ENCODE data around the gene RXYLT1. TPM values are rescaled to one million over a fixed set of nuclear protein-coding genes. Genes with fewer than 3 reads are reported as not detected.

RXYLT1 gene
- polyA plus RNA-seq, 1 donor (not counting 4 experiments of a cell fraction or from before 2014, with no cell fraction given) = 17.0 TPM

DNA sequence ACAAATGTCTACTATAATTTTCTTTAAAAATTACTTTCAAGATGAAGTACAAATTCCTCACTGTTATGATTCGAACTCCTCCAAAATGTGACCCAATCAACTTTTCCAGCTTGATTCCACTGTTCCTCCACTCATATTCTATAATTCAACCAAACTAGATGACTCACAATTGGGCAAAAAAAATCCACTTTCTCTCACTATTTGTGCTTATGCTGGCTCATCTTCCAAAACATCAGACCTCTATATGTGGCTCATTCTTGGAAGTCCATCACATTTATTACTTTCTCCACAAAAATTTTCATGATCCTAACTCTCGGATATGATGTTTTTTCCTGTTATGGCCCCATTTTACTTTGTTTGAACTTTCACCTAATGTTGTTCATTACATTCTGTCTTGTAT, 26.9 kb upstream of the RXYLT1 start:
- no peak overlapping the region for H2AFZ ChIP-seq (ENCODE audit: control insufficient read depth, low read length)
- DNase-seq (ENCODE audit: low read depth, low spot score) (no peak), FAIRE-seq (no peak)
- TF ChIP-seq, protein P1, sequence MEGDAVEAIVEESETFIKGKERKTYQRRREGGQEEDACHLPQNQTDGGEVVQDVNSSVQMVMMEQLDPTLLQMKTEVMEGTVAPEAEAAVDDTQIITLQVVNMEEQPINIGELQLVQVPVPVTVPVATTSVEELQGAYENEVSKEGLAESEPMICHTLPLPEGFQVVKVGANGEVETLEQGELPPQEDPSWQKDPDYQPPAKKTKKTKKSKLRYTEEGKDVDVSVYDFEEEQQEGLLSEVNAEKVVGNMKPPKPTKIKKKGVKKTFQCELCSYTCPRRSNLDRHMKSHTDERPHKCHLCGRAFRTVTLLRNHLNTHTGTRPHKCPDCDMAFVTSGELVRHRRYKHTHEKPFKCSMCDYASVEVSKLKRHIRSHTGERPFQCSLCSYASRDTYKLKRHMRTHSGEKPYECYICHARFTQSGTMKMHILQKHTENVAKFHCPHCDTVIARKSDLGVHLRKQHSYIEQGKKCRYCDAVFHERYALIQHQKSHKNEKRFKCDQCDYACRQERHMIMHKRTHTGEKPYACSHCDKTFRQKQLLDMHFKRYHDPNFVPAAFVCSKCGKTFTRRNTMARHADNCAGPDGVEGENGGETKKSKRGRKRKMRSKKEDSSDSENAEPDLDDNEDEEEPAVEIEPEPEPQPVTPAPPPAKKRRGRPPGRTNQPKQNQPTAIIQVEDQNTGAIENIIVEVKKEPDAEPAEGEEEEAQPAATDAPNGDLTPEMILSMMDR (optimal IDR thresholded peaks at IDR 0.05 in 1 of 3, IDR thresholded peaks at IDR 0.05 in 1 of 3, conservative IDR thresholded peaks at IDR 0.05 in 1 of 3; ENCODE audit: extremely low read depth in 1 of 3, insufficient read depth in 2 of 3, low read length in 3 of 3) = no peak
- TF ChIP-seq EZH2 (IDR thresholded peaks at IDR 0.05; ENCODE audit: low read length) = no peak
- H3K9me3 ChIP-seq (ENCODE audit: control insufficient read depth, low read depth, low read length) = no peaks in the 10 kb centered on the region
- no peaks in the 10 kb centered on the region for H3K27me3 ChIP-seq (ENCODE audit: control insufficient read depth, extremely low read depth, insufficient read depth, low read length)
- no peak overlapping the region for H3K27ac ChIP-seq (ENCODE audit: control insufficient read depth, insufficient read depth, low read length)
- no peak overlapping the region for H3K9ac ChIP-seq (ENCODE audit: control insufficient read depth, extremely low read depth, insufficient read depth, low read length)
- no peaks in the 10 kb centered on the region for H3K9me1 ChIP-seq (ENCODE audit: control insufficient read depth, extremely low read depth, insufficient read depth, low read length)
- no peak overlapping the region for H3K4me2 ChIP-seq (ENCODE audit: control insufficient read depth, extremely low read depth, insufficient read depth, low read depth, low read length)
- H3K36me3 ChIP-seq (ENCODE audit: control insufficient read depth in 2 of 2, extremely low read depth in 1 of 2, insufficient read depth in 2 of 2, low read length in 2 of 2) = no peaks in the 10 kb centered on the region
- no peaks in the 10 kb centered on the region for H4K20me1 ChIP-seq (ENCODE audit: control insufficient read depth, extremely low read depth, insufficient read depth, low read length)
- no peaks in the 10 kb centered on the region for H3K4me1 ChIP-seq (ENCODE audit: control insufficient read depth, extremely low read depth, insufficient read depth, low read length)
- no peak overlapping the region for H3K4me3 ChIP-seq (ENCODE audit: control insufficient read depth in 2 of 3, extremely low read depth in 1 of 3, insufficient read depth in 2 of 3, low read depth in 1 of 3, low read length in 3 of 3)
- dilution Hi-C loops (cut with MboI; ENCODE audit: extremely low pct_ligation_motif_present, low sequenced_read_pairs) = no loop called here
- H3K79me2 ChIP-seq (ENCODE audit: control insufficient read depth, insufficient read depth, low read length) = no peaks in the 10 kb centered on the region

DNA sequence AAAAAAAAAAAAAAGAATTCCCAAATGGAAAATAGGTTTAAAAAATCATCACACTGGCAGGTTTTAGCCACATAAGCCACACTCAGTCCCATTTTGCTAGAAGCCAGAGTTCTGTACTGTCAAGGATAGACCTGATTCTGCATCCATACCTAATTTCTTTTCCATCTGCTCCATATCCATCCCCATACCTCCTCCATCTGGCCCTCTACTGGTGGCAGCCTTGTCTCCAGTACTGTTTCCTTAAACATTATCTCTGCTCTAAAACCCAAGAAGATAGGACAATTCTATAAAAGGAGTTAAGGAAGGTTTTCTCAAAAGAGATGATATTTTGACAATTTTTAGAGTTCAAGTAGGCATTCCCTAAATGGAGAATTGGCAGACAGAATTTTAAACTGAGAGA, 26.0 kb upstream of the RXYLT1 start:
- Histone ChIP-seq H3K9ac (ENCODE audit: control insufficient read depth, extremely low read depth, insufficient read depth, low read length) (no peak overlapping the region), H3K4me2 (ENCODE audit: control insufficient read depth, extremely low read depth, insufficient read depth, low read depth, low read length) (no peak overlapping the region), H3K27ac (ENCODE audit: control insufficient read depth, insufficient read depth, low read length) (no peak overlapping the region), H3K36me3 (ENCODE audit: control insufficient read depth in 2 of 2, extremely low read depth in 1 of 2, insufficient read depth in 2 of 2, low read length in 2 of 2) (no peaks in the 10 kb centered on the region), H3K27me3 (ENCODE audit: control insufficient read depth, extremely low read depth, insufficient read depth, low read length) (no peaks in the 10 kb centered on the region), H3K9me1 (ENCODE audit: control insufficient read depth, extremely low read depth, insufficient read depth, low read length) (no peaks in the 10 kb centered on the region), H4K20me1 (ENCODE audit: control insufficient read depth, extremely low read depth, insufficient read depth, low read length) (no peaks in the 10 kb centered on the region), H3K79me2 (ENCODE audit: control insufficient read depth, insufficient read depth, low read length) (no peaks in the 10 kb centered on the region), H3K4me3 (ENCODE audit: control insufficient read depth in 2 of 3, extremely low read depth in 1 of 3, insufficient read depth in 2 of 3, low read depth in 1 of 3, low read length in 3 of 3) (no peak overlapping the region), H3K4me1 (ENCODE audit: control insufficient read depth, extremely low read depth, insufficient read depth, low read length) (no peaks in the 10 kb centered on the region), H2AFZ (ENCODE audit: control insufficient read depth, low read length) (no peak overlapping the region), H3K9me3 (ENCODE audit: control insufficient read depth, low read depth, low read length) (no peaks in the 10 kb centered on the region)
- DNase-seq (ENCODE audit: low read depth, low spot score) (no peak), FAIRE-seq (no peak)
- dilution Hi-C loops (cut with MboI; ENCODE audit: extremely low pct_ligation_motif_present, low sequenced_read_pairs) = no loop called here
- TF ChIP-seq, protein P1 (optimal IDR thresholded peaks at IDR 0.05 in 1 of 3, IDR thresholded peaks at IDR 0.05 in 1 of 3, conservative IDR thresholded peaks at IDR 0.05 in 1 of 3; ENCODE audit: extremely low read depth in 1 of 3, insufficient read depth in 2 of 3, low read length in 3 of 3) = peak; percentile 28 to 39 (median 30)
- TF ChIP-seq EZH2 (IDR thresholded peaks at IDR 0.05; ENCODE audit: low read length) = no peak

Measured in keratinocyte (primary cell).